NT2/D1 (cell line): ENCODE results near the gene PHACTR2.

ENCODE experiments used
- SUZ12 ChIP-seq: IDR thresholded peaks from 2 replicates; pipeline ENCODE4 v1.6.1; 2011; ENCODE audit not compliant: insufficient read length, insufficient read depth; ENCODE audit errors: extremely low read depth
- ZNF274 ChIP-seq: IDR thresholded peaks from 2 replicates; pipeline ENCODE4 v1.6.1; 2011; ENCODE audit warnings: mild to moderate bottlenecking, low read depth, low read length

- TF ChIP-seq SUZ12 (no peak), ZNF274 (no peak)
Measured at GRCh38 chr6:143845033-143845432, 167.3 kb downstream of the PHACTR2 start.
